Gastrocnemius medialis (tissue), 4 donors: Measurements from ENCODE around the gene ITIH5.

ENCODE experiments used
- CTCF ChIP-seq, 5 experiments: fragments of 450-650 bp in 3 of 5; fragments of 200-600 bp in 2 of 5; sonication (generic) in 2 of 5; IDR thresholded peaks in 4 of 5; conservative IDR thresholded peaks in 1 of 5; 1 replicate in 4 of 5; 2 replicates in 1 of 5; pipeline ENCODE4 v1.5.1; 2016 to 2019; ENCODE audit warnings: antibody characterized with exemption in 5 of 5, mild to moderate bottlenecking in 3 of 5, moderate library complexity in 3 of 5
- POLR2A ChIP-seq, 2 donors: fragments of 450-650 bp; IDR thresholded peaks; one replicate each; pipeline ENCODE4 v1.6.1; 2017; ENCODE audit warnings: antibody characterized with exemption in 2 of 2, mild to moderate bottlenecking in 2 of 2, moderate library complexity in 2 of 2

GRCh38 chr10:7710446-7710845, 43.7 kb upstream of the ITIH5 start:
- no peak for TF ChIP-seq CTCF (IDR thresholded peaks at IDR 0.05 in 4 of 5, conservative IDR thresholded peaks at IDR 0.05 in 1 of 5)
- no peak for TF ChIP-seq POLR2A (IDR thresholded peaks at IDR 0.05)
